Stimulated activated CD4-positive, alpha-beta T cell treated with anti-CD3 and anti-CD28 coated beads, Interleukin-4, amount 100 ng/mL, for 24 hours (primary cell): ENCODE measurements around the gene EVPL.

ENCODE experiments used
- DNase-seq: peaks from one replicate; pipeline ENCODE4 v3.0.0-alpha.2; 2020

Gene EVPL

GRCh38 chr17:76014925-76015261, 12.2 kb downstream of the EVPL start:
- no peak for DNase-seq

GRCh38 chr17:76014100-76014924, 12.8 kb downstream of the EVPL start:
- DNase-seq = peak; percentile 80

GRCh38 chr17:76013377-76013932, 13.7 kb downstream of the EVPL start:
- no peak for DNase-seq

- DNase-seq = no peak
Measured at GRCh38 chr17:76011951-76012350, 15.2 kb downstream of the EVPL start.

- no peak for DNase-seq
Measured at GRCh38 chr17:76009969-76010661, 17.0 kb downstream of the EVPL start.

GRCh38 chr17:76009447-76009846, 17.7 kb downstream of the EVPL start:
- no peak for DNase-seq

GRCh38 chr17:76008630-76009425, 18.3 kb downstream of the EVPL start:
- DNase-seq = no peak

GRCh38 chr17:76008208-76008607, 18.9 kb downstream of the EVPL start:
- no peak for DNase-seq

GRCh38 chr17:76007850-76008165, 19.3 kb downstream of the EVPL start:
- DNase-seq = no peak

- DNase-seq = no peak
Measured at GRCh38 chr17:76007131-76007849, 19.8 kb downstream of the EVPL start.

GRCh38 chr17:76005263-76006149, 21.6 kb downstream of the EVPL start:
- DNase-seq = peak; percentile 90

- no peak for DNase-seq
Measured at GRCh38 chr17:76004750-76005262, 22.3 kb downstream of the EVPL start.

- DNase-seq = no peak
Measured at GRCh38 chr17:76003915-76004314, 23.2 kb downstream of the EVPL start.

- no peak for DNase-seq
Measured at GRCh38 chr17:76002100-76002499, 25.0 kb downstream of the EVPL start.

GRCh38 chr17:76000755-76001521, 26.2 kb downstream of the EVPL start, which contains the start of gene CDK3:
Gene CDK3 (plus strand): TSS chr17:76000855. CDS start chr17:76001426, 571 bp downstream.
- DNase-seq = no peak

- DNase-seq = peak; percentile 67
Measured at GRCh38 chr17:76000016-76000754, 26.9 kb downstream of the EVPL start.

GRCh38 chr17:75998327-75998795, 28.7 kb downstream of the EVPL start:
- no peak for DNase-seq

GRCh38 chr17:75996665-75997590, 30.2 kb downstream of the EVPL start:
- DNase-seq = peak; percentile 42
